8988T (cell line): ENCODE data around the gene SLC16A9.
"Not testable (repeated sequence)": the region's sequence is repeated elsewhere in the genome, so short reads cannot be mapped to it uniquely, and the experiment has no call there.

Experiments used
- DNase-seq: peaks from one replicate; pipeline ENCODE4 v3.0.0; 2011

The SLC16A9 gene

GRCh38 chr10:59672150-59672875, 37.3 kb downstream of the SLC16A9 start:
- no peak for DNase-seq

DNA sequence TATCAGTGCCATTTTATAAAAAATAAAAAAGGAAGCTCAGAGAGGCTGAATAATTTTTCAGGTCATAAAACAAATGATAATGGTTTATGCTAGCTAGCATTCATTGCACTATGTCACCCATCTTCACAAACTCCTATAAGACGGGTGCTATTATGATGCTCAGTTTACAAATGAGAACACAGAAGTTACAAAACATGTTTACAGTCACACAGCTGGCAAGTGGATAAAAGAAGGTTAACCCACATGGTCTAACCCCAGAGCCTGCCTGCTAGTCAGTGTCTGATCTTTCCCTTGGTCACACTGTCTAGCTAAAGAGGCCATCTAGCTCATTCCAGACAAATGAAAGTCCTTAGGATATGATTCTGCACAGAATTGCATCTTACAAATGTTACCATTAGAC, 39.4 kb downstream of the SLC16A9 start:
- DNase-seq: no peak

GRCh38 chr10:59668096-59668495, 41.6 kb downstream of the SLC16A9 start:
- DNase-seq: no peak

DNA sequence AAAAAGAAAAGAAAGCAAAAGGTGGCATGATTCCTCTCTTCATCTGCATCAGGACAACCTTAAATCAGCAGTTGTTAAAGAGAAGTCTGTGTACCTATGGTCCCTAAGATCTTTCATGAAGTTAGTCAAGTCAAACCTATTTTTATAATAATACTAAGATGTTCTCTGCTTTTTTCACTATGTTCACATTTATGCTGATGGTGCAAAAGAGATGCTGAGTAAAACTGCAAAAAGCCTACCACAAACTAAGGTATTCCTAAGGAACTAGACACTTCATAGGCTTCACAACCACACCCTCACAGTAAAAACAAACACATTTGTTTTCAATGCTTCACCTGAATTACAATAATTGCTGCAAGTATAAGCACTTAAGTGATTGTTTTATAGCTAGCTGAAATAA, 43.3 kb downstream of the SLC16A9 start:
- no peak for DNase-seq

DNA sequence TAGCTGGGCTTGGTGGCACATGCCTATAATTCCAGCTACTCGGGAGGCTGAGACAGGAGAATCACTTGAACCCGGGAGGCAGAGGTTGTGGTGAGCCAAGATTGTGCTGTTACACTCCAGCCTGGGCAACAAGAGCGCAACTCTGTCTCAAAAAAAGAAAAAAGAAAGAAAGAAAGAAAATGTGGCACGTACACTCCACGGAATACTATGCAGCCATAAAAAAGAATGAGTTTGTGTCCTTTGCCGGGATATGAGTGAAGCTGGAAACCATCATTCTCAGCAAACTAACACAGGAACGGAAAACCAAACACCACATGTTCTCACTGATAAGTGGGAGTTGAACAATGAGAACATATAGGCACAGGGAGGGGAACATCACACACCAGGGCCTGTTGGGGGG, 46.4 kb downstream of the SLC16A9 start:
- DNase-seq: not testable (repeated sequence)

DNA sequence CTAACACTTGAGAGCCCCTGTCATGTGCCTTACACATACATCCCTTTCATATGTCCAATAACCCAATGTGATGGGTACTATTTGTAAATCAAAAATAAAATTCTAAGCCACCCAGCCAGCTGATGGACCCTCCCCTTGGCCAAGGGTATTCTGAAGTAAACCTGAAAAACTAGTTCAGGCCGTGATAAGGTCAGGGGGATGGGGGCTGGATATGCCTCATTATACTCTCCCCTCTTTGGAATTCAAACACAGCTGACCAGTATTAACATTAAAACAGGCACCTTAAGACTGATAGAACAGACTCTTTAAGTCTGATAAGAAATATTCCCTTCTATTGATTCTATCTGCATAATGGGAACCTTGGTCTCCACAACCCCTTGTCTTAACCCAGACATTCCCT, 51.9 kb downstream of the SLC16A9 start:
- no peak for DNase-seq

DNA sequence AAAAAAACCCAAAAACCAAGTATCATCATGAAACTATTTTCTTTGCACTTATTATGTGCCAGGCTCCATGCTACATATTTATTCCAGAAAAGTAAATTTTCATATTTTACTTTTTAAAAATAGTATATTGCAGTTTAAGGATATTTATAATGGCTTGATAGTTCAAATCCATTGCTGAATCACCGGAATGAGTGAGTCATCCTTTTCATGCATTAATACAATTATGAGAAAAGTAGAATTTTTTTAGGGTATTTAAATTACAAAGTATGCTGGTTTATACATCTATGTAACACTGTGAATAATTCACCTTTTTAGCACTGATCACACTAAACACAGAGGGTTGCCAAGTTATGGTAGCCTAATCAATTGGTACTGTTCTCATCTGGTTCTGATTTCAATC, 54.3 kb downstream of the SLC16A9 start:
- no peak for DNase-seq

DNA sequence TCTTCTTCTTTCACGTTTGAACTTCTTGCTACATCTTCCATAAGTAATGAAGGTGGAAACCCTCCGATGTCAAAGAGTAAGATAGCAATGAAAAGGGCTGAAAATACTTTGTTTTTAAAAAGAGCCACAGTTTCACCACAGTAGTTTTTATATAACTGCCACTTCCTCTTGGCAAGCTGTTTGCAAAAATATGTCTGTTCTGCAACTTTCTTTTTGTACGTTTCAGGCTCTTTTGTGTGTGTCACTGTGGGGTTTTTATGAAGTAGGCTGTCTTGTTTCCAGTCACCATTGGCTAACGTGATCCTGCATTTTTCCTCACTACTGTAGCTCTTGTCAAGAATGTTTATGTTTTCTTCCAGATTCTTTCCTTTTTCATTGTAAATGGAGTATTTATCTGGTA, 55.6 kb downstream of the SLC16A9 start:
- DNase-seq: no peak

DNA sequence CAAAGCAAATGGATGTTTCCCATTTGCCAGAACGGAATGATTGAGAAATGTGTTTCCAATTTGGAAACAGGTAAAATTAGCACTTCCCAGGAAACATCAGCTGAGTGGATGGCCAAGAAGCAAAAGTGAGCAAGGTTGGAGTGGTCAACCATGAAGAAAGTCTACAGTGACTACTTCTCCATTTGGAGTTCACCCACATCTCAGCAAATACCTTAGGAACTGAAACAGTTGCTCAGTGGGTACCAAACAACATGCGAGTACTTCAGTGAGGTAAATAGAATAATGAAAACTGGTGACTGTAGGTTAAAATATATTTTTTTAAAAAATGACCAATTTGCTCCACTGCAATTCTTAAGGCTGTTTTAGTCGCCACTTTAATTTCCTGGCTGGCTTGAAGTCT, 57.7 kb downstream of the SLC16A9 start:
- no peak for DNase-seq

DNA sequence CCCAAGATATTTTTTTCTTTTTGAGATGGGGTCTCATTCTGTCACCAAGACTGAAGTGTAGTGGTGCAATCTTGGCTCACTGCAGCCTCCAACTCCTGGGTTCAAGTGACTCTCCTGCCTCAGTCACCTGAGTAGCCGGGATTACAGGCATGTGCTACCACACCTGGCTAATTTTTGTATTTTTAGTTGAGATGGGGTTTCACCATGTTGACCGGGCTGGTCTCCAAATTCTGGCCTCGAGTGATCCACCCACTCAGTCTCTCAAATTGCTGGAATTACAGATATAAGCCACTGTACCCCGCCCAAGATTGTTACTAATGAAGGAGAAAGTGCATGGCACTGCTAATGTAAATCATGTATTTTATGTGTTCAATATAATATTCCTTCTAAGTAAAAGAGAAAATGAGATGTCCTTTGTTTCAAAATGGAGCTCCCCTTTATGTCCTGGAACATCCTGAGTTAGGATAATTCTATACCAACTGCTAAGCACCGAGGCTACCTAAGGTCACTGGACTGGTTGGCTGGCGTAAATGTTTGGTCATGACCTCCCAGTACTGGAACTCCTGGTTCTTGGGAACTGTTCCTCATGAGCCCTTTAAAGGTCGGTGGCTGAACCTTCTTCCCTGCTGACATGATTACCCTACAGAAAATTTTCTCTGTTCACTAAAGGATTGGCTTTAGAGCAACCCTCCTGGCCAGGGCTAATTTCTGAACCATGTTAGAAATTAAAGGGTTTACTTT, 59.9 kb downstream of the SLC16A9 start:
- DNase-seq: no peak

DNA sequence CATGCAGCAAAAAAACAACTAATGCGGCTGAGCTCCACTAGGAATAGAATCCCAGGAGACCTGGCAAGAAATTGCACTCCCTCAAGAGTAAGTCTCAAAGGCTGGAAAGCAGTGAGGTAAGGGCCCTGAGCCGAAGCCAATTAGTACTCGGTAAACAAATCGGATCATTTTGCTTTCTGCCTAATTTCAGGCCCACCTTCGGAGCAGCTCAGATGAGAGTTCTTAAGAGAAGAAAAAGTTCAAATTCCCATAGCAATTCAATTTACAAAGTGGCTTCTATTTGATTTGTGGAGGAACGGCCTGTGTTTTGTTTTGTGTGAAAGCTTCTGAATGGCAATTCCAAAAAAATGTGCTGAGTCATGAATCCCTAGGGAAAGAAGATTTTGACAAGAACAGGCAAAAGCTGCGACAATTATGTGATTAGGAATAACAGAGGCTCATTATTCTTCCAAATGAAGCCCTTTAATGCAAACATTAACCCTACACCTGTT, 60.9 kb downstream of the SLC16A9 start:
- no peak for DNase-seq

- DNase-seq: no peak
Observed at GRCh38 chr10:59644841-59645240, 64.8 kb downstream of the SLC16A9 start.

- not testable (repeated sequence) for DNase-seq
Observed at GRCh38 chr10:59641688-59642087, 68.0 kb downstream of the SLC16A9 start.

GRCh38 chr10:59635502-59636290, 74.0 kb downstream of the SLC16A9 start:
- DNase-seq: no peak

DNA sequence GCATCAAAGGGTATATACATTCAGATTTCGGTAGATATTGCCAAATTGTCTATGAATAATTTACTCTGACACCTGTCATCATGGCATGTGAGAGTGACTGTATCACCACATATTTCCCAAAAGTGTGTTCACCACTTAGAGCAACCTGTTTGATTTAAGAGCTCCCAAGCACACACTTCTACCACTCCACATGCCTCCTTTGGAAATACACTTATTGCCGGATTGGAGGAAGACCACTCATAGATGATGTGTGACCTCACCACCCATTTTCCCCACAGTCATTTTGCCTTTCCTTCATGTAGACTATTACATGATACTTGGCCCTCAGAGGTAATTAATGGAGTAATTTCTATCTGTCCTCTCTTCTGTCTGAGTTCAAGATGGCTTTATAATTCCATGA, 75.5 kb downstream of the SLC16A9 start:
- no peak for DNase-seq

DNA sequence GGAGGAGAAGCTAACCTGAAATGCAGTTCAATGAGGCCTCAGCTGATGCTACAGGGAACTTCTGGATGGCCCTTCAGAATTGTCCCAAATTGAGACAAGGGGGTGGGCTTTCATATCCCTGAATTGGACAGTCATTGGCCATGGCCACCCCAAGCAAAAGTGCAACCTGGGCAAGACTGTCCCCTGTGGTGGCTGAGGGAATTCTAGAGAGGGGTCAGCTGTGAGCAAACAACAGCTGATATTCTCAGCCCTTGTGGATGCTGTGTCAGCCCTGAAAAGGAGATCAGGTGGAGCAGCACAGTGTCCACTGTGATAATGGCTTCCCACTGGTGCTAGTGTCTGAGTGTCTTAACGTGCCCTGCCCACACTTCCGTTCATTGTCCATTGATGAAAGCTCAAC, 76.6 kb downstream of the SLC16A9 start:
- DNase-seq: no peak

GRCh38 chr10:59631882-59632807, 77.5 kb downstream of the SLC16A9 start:
- no peak for DNase-seq

GRCh38 chr10:59631237-59631636, 78.4 kb downstream of the SLC16A9 start:
- no peak for DNase-seq

DNA sequence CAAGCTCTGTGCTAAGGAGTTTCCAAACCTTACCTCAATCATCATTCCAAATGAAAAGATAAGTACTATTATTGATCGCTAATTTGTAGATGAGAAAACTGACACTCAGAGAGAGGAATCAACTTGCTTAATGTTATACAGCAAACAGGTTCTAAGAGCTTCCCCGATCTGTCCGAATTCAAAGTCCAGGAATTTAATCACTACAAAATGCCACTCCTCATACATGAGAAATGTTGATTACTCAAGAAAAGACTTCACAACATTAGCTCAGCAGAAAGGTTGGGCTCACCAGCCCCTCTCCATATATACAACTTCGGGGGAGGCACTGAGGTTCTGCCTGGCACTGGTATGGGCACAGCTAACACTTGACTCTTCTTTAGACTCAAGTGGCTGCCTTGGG, 80.7 kb downstream of the SLC16A9 start:
- DNase-seq: no peak

DNA sequence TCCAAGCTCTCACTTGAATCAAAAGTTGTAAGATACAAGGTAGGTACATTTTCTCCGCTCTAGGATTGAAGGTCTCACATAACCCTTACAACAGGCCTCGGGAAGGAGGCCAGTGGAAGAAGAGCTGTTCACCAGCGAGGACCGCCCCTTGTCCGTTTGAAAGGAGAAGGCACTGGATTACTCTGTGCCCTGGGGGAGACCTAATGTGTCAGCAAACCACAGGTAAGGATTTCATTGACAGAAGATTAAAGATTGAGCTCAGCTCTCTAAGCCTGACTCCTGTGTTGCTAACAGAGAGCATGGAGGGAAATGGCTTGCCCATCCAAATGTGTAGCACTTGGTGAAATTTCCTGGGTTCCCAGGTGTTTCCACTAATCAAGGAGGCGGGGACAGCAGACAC, 81.2 kb downstream of the SLC16A9 start:
- DNase-seq: no peak

DNA sequence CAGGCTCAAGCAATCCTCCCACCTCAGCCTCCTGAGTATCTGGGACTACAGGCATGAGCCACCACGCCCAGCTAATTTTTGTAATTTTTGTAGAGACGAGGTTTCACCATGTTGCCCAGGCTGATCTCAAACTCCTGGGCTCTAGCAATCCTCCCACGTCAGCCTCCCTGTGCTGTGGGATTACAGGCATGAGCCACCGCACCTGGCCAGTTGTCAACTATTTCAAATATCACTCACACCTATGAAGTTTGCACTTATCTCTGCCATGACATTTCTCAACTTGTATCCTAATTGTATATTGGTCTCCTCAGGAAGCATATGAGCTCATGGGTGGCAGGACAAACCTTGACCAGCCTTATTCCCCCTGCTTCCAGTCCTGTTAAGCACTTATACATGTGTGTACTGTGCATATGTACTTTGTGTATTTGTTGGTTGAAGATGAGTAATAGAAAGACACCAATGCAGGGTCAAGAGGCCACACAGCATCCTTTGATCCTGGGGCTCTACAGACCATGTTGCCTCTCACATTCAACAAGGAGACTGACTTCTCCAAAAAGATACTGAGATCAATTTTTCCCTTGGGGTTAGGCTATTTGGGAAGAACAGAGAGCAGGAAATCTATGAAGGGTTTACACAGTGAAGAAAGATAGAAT, 82.2 kb downstream of the SLC16A9 start:
- DNase-seq: no peak

DNA sequence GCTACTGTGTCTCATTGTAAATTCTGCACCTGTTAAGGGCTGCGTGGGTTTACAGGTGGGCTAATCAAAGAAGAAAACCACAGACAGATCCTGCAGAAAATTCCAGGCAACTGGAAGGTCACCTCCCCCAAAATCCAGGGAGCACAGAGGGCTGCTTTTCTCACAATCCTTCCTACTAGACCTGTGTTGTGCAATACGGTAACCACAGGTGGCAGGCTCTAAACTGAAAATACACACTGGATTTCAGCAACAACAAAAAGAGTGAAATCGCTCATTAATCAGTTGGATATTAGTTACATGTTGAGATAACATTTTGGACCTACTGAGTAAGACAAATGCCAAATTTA, 83.2 kb downstream of the SLC16A9 start:
- DNase-seq: no peak
